Measurements from ENCODE around the gene SRPK2.
A peak's percentile ranks its signal among the peaks of the same experiment; 100 is the strongest.
"Not testable (repeated sequence)": the region's sequence is repeated elsewhere in the genome, so short reads cannot be mapped to it uniquely, and the experiment has no call there.

Gene SRPK2

DNA sequence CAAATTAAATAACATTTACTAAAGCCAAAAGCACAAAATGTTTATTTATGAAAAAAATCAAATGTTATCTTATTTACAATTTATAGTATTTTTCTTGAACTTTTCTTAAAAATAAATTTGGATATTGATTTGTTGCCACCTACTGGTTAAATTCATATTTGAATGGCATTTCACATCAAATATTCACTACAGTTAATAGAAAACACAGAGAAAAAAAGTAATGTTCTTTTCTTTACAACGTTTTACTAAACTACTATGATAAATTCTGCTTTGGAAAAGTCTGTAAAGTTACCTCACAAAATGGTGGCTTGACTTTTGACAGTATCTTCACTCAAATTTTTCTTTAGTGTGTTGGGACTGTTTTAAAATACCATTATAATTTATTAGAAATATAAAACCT, 52.7 kb downstream of the SRPK2 start:
- peak; percentile 19 for DNase-seq

DNA sequence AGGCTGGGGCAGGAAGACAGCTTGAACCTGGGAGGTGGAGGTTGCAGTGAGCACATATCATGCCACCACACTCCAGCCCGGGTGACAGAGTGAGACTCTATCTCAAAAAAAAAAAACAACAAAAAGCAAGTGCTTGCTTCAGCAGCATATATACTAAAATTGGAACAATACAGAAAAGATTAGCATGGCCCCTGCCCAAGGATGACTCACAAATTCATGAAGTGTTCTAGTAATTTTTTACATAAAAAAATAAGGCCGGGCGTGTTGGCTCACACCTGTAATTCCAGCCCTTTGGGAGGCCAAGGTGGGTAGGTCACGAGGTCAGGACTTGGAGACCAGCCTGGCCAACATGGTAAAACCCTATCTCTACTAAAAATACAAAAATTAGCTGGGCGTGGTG, 56.1 kb downstream of the SRPK2 start:
- DNase-seq, result not testable (repeated sequence)

DNA sequence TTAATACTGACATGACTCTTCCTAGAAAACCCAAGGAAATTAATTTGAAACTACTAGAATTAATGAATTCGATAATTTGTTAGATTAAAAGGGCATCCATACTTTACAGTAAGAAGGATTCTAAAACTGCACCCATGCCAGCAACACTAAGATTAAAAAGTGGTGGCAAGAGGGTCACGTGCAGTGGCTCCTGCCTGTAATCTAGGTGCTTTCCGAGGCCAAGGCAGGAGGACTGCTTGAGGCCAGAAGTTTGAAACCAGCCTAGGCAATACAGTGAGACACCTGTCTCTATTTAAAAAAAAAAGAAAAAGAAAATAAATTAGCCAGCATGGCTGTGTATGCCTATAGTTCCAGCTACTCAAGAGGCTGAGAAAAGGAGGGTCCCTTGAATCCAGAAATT, 58.2 kb downstream of the SRPK2 start:
- no peak for DNase-seq

DNA sequence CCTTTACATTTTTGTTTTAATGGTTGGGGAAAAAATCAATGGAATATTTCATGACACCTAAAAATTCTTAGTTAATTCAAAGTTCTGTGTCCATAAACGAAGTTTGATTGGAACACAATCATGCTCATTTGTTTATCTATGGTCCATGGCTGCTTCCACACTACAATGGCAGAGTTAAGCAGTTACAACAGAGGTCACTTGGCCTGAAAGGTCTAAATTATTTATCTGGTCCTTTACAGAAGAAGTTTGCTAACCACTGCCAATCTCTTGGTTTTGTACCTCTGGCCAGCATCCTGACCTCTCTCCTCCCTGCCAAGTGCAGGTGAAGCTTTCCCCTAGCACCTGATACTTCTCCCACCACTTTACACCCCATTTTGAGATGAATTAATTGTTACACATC, 61.5 kb downstream of the SRPK2 start:
- DNase-seq, result no peak

DNA sequence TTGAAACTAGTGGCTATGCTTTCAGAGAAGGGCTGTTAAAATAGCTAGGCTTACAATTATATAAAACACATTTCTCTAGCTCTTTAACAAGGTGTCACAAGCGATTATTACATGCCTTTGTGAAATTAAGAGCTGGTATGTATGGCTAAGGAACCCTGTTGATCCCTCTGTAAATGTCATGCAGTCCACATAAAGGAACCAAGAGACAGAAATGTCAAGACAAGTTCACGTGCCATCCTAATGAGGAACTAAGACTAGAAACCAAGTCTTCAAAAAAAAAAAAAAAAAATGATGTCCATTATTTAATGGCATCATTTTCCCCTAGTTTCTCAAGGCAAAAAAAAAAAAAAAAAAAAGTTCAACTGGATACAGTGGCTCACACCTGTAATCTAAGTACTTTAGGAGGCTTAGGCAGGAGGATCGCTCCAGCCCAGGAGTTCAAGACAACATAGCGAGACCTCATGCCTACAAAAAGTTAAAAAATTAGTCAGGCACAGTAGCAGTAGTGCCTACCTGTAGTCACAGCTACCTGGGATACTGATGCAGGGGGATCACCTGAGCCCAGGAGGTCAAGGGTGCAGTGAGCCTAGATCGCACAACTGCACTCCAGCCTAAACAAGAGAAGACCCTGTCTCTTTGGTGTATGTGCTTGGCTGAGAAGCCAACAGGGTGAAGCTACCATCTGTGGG, 63.4 kb downstream of the SRPK2 start:
- no peak for DNase-seq

DNA sequence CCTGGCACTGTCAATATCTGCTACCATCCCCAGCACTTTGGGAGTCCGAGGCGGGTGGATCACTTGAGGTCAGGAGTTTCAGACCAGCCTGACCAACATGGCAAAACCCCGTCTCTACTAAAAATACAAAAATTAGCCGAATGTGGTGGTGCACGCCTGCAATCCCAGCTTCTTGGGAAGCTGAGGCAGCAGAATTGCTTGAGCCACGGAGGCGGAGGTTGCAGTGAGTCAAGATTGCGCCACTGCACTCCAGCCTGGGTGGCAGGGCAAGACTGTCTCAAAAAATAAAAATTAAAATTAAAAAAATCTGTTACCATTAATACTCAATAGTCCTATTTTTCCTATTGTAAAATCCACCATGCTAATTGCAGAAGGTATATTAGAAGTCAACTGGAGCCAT, 64.1 kb downstream of the SRPK2 start:
- DNase-seq, result not testable (repeated sequence)

DNA sequence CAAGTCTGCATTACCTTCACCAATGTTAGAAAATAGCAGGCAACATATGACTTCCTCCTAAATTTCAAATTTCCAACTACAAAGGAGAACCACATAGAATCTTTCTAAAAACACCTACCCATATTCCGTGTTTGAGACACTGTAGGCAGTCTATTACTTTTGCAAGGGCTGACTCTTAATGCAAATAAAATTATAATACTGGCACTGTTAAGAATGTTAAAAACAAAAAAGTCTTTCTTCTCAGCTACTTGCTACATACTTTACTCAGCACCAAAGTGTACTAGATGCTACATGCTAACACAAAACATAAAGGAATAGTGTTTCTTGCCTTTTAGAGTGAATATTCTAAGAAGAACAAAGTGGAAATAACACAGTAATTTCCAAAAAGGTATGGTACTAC, 65.4 kb downstream of the SRPK2 start:
- DNase-seq, result no peak

DNA sequence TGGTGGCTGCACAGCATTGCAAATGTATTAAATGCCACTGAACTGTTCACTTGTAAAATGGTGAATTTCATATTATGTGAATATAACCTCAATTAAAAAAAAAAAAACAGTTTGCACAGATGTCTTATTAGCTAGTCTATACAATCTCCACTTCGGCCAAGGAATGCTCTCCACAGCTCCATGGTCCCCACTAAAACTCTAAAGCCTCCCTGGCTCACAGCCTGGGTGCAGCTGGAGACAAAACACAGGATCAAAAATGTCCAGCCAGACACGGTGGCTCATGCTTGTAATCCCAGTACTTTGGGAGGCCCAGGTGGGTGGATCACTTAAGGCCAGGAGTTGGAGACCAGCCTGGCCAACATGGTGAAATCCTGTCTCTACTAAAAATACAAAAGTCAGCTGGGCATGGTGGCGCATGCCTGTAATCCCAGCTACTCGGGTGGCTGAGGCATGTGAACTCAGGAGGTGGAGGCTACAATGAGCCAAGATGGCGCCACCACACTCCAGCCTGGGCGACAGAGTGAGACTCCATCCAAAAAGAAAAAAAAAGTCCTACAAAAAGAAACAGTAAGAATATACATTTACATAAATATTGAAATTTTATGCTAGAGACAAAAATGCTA, 66.0 kb downstream of the SRPK2 start:
- no peak for DNase-seq

DNA sequence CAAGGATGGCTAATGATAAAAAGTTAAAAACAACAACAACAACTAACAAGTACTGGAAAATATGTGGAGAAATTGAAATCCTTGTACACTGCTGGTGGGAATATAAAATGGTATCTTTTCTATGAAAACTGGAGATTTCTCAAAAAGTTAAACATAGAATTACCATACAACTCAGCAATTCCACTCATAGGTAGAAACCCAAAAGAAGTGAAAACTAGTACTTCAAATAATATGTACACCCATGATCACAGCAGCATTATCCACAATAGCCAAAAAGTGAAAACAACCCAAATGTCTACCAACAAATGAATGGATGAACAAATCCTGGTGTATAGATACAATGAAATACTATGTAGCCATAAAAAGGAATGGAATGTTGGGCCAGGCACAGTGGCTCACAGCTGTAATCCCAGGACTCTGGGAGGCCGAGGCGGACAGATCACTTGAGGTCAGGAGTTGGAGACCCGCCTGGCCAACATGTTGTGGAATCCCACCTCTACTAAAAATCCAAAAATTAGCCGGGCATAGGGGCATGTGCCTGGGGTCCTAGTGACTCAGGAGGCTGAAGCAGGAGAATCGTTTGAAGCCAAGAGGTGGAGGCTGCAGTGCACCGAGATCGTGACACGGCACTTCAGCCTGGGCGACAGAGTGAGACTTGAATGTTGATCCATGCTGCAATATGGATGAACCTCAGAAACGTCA, 66.8 kb downstream of the SRPK2 start:
- DNase-seq, result no peak

DNA sequence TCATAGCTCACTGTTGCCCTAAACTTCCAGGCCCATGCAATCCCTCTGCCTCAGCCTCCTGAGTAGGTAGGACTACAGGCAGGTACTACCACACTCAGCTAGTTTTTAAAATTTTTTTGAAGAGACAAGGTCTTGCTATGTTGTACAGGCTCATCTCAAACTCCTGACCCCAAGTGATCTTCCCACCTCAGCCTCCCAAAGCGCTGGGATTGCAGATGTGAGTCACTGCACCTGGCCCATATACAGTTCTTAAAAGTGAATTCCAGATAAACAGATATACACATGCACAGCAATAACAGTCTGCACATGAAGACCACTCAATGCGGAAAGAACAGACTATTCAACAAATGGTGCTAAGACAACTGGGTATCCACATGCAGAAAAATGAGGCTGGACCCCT, 67.8 kb downstream of the SRPK2 start:
- DNase-seq, result no peak

DNA sequence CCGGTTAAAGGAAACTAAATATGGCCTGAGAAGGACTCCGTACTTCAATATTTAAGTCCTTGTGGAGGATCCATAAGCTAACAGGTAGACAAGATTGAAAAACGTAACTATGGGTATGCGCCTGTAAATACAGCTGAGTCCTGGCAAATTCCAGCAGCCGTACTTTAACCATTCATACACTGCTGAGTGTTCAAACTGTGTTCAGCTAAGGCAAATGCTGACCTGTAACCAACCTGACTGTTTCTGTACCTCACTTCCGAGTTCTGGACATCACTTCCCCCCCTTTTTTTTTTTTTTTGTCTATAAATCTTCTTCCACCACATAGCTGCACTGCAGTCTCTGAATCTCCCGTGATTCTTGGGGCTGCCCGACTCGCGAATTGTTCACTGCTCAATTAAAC, 69.1 kb downstream of the SRPK2 start:
- no peak for DNase-seq

DNA sequence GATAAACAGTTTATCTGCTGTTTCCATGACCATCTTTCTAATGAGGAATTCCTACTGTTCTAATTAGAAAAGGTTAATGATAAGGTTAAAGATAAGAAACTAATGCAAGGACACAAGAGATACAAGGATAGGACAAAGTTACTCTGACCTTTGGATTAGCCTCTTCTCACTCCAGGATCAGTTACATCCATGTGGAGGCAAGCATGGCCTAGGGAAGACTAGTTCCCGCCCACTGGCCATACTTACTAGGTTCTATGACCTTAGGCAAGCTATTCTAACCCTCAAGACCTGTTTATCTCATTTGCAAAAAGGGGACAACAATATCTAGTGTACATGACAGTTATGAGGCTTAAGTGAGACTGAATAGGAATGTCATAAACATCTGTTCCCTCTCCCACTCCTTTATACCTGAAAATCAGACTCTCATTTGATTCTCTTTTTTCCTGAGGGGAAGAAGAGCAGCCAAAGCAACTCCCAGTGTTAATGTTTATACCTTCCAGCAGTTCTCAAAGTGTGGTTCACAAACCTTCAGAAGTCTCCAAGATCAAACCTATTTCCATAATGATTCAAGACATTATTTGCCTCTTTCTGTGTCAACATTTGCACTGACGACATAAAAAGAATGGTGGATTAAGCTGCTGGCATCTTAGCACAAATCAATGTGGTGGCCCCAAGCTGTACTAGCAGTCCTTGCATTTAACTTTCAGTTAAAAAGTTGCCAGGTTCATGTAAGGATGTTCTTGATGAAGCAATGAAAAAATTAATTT, 72.0 kb downstream of the SRPK2 start:
- DNase-seq, result peak; percentile 60

DNA sequence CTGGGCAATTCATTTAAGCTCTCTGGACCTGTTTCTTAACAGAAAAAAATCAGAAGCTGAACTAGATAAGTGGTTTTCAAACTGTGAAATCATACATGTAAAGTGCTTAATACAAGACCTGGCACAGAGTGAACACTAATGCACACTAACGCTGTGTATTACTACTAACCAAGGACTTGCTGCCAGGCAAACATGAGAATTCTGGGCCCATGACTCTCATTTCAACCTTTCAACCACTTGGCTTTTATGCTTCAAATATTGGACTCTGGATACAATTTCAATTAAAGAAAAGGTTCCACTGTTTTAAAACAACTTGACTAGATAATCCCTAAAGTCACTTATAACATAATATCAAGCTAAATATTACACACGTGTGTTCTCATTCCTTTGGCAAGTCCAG, 73.4 kb downstream of the SRPK2 start:
- DNase-seq, result peak; percentile 24

DNA sequence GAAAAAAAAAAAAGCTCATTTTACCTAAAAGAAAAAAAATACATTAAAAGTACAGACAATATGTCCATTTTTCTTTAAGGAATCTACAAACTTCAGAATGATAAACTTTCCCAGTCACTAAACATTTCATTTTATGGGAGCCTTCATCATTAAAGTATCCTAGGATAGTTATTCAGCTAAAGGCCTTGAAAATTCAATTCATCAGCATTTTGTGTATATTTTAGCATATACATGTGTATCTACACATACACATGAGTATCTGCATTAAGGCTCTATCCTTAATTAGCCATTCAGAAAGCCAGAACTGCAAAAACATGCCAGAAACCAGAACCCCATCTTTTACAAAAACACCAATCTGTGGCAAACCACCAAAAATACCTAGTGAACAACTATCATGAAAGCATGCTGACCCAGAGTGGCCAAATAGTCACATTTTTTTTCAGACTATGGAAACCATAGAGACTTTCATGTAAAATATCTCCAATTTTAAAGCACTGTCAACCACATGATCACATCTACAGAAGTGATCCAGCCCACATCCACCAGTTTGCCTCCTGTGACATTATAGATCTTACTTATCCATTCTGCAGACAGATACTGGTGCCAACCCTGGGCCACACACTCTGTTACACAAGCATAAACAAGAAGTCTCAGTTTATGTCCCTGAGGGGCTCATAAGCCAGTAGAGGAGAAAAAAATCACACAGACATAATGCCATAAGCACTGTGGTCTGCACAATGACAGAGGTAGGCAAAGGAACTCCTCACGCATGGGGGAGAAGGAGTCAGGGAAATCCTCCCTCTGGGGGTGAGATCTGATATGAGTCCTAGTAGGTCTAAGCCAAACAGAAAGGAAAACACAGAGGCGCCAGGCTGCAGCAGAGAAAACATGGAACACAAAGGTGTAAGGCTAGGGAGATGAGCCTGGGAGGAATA, 79.2 kb downstream of the SRPK2 start:
- DNase-seq, result peak; percentile 94

DNA sequence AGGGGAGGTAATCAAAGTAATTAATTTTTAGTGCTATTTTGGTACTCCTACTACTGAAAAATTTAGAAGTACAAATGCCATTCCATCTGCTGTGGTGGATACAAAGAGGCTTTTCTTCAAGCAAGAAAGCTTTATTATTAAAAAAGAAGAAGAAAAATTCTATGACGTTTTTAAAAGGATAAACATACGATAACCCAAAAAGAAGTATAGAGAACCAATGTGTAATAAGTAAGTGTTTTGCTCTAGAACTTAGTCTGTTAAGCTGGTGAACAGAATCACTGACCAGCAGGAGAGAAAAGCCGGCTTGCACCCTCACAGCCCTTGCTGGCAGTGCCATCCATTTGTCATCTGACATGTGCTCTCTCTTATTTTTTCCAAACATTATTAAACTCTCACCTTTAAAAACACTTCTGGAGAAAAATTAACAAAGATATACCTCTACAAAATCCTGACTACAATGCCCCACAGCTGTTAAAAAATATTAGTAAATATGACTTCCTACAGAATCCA, 81.5 kb downstream of the SRPK2 start:
- DNase-seq, result peak; percentile 69

DNA sequence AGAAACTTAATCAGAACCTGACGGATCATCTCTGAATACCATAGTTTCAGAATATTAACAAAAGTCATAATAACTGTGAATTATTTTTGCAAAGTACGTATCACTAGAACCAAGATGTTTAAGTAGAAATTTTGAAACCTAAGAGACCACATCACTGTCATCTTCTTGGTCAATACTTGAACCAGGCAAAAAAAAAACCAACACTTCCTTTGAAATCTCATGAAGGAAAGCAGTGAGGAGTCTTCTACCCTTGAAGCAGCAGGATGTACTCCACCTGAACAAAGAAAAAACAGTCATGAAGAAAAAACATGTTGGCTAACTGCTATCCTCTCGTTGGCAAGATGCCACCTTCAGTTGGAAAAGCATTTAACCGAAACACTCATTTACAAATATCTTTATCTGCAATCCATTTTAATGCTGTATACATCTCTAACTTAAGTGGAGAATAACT, 82.4 kb downstream of the SRPK2 start:
- peak; percentile 91 for DNase-seq

DNA sequence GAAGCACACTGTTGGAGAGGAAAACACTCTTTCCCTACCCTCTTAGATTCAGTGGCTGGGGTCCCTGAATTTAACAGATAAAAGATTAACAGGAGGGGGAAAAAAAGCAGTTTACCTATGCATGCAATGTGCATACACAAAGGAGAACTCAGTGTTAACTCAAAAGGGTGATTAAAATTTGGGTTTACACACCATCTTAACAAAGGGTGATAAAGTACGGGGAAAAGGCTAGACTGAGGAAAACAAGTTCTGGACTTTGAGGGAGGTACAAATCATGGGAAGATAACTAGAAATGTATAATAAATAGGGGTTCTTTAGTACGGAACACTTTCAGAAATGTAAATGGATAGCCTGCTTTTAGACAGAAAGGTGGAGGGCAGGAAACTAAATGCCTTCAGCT, 83.1 kb downstream of the SRPK2 start:
- no peak for DNase-seq

DNA sequence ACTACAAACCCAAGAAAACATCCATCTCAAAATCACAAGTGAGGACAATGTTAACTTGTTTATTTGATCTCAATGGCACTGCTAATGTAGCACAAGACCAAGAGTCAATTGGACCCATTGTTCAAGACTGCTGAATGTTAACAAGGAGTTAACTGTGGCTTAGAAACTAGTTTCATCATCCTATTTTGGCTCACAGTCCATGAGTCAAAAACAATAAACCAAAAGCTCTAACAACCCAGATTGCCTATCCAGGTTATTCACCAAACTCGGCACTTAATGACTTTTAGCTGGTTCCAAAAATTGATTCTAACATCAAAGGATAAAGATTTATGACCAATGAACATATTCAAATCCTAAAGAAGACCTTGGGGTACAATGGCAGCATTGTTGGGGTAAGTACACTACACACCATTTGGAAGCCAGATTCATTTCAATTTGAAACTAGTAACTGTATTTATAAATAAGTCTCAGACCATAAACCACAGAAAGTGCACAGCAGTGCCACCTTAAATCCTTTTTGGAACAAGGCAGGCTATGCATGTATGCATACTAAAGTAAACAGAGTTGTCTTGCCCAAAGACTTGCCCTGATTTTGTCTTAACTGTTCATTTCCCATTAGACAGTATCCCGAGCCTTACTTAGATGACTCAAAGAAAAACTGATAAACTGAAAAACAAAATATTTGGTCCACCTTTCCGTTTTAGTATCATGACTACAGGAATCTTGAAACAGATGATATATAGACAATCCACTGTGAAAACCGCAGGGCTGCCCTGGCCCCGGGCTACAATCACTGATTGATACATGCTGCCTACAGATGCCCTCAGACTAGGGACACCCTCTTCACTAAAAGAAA, 84.5 kb downstream of the SRPK2 start:
- DNase-seq, result peak; percentile 80

DNA sequence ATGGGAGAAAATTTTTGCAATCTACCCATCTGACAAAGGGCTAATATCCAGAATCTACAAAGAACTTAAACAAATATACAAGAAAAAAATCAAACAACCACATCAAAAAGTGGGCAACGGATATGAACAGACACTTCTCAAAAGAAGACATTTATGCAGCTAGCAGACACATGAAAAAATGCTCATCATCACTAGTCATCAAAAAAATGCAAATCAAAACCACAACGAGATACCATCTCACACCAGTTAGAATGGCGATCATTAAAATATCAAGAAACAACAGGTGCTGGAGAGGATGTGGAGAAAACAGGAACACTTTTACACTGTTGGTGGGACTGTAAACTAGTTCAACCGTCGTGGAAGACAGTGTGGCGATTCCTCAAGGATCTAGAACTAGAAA, 88.1 kb downstream of the SRPK2 start:
- DNase-seq, result not testable (repeated sequence)

DNA sequence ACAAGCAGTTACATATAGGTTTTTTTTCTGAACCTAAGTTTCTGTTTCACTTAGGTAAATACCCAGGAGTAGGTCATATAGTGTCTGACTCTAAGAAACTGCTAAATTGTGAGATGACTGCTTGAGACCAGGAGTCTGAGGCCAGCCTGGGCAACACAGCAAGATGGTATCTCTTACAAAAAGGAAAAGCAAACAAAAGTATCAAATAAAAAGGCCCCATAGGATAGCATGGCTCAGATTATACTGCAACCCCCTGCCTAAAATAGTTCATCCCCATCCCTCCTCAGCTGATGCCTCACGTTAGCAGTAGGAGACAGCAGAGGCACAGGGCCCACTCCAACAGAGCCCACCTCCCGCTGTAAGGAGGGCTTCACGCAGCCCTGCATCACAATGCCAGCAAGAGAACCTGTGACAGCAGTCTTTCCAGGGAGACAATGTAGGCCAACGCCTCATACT, 90.3 kb downstream of the SRPK2 start:
- no peak for DNase-seq

DNA sequence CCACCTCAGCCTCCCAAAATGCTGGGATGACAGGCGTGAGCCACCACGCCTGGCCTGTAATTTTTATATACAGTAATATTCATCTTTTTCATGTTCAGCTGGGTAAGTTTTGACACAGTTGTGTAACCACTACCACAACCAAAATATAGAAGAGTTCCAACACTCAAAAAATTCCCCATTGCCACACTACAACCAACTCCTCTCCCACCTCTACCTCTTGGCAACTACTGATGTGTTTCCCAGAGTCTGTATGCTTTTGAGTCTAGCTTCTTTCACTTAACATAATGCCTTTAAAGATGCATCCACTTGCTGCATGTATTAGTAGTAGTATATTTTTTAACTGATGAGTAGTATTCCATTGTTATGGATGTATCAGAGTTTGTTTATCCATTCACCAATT, 90.7 kb downstream of the SRPK2 start:
- DNase-seq, result no peak

Data from NCI-H69 (cell line).